SK-N-SH treated with all-trans-retinoic acid at 6 μM for 48 hours (cell line): ENCODE data around the gene SEC16A.

Experiments
- ATAC-seq: fragments of 200-7000 bp; cut with Tn5 transposase; 3 replicates; pipeline ENCODE4 v1.9.1; 2020; ENCODE audit warnings: mild to moderate bottlenecking, moderate library complexity
- ARNTL ChIP-seq: fragments of 450-650 bp; formaldehyde crosslinking; IDR thresholded peaks from 2 replicates; pipeline ENCODE4 v1.5.0; 2020; ENCODE audit warnings: low read depth, mild to moderate bottlenecking, moderate library complexity, borderline replicate concordance
- BACH2 ChIP-seq: fragments of 250-450 bp; sonication (Bioruptor Pico); IDR thresholded peaks from 2 replicates; pipeline ENCODE4 v1.9.0; 2021; ENCODE audit warnings: mild to moderate bottlenecking, borderline replicate concordance
- CSDC2 ChIP-seq: fragments of 250-450 bp; sonication (Bioruptor Pico); IDR thresholded peaks from 2 replicates; pipeline ENCODE4 v1.5.0; 2020; ENCODE audit warnings: mild to moderate bottlenecking, moderate library complexity
- CSRNP3 ChIP-seq: fragments of 250-450 bp; sonication (Bioruptor Pico); IDR thresholded peaks from 2 replicates; pipeline ENCODE4 v1.5.1; 2021; ENCODE audit warnings: mild to moderate bottlenecking, moderate library complexity
- ESRRG ChIP-seq: fragments of 250-450 bp; sonication (Bioruptor Pico); IDR thresholded peaks from 2 replicates; pipeline ENCODE4 v1.6.1; 2021; ENCODE audit warnings: mild to moderate bottlenecking
- GLIS3 ChIP-seq: fragments of 250-450 bp; sonication (Bioruptor Pico); IDR thresholded peaks from 2 replicates; pipeline ENCODE4 v1.5.0; 2020; ENCODE audit warnings: mild to moderate bottlenecking, moderate library complexity
- ISL1 ChIP-seq: fragments of 250-450 bp; sonication (Bioruptor Pico); IDR thresholded peaks from 2 replicates; pipeline ENCODE4 v2.1.2; 2022; ENCODE audit warnings: mild to moderate bottlenecking, moderate library complexity
- OSR1 ChIP-seq: fragments of 250-450 bp; sonication (Bioruptor Pico); IDR thresholded peaks from 2 replicates; pipeline ENCODE4 v1.8.0; 2022; ENCODE audit warnings: moderate library complexity, mild to moderate bottlenecking, inconsistent platforms
- PATZ1 ChIP-seq: fragments of 250-450 bp; sonication (Bioruptor Pico); IDR thresholded peaks from 2 replicates; pipeline ENCODE4 v1.8.0; 2020; ENCODE audit warnings: mild to moderate bottlenecking, moderate library complexity, borderline replicate concordance
- RARB ChIP-seq: fragments of 250-450 bp; sonication (Bioruptor Pico); IDR thresholded peaks from 2 replicates; pipeline ENCODE4 v1.8.0; 2021; ENCODE audit warnings: mild to moderate bottlenecking, moderate library complexity
- SNAI2 ChIP-seq: fragments of 250-450 bp; sonication (Bioruptor Pico); IDR thresholded peaks from 2 replicates; pipeline ENCODE4 v1.5.0; 2020; ENCODE audit warnings: mild to moderate bottlenecking, moderate library complexity
- TCF4 ChIP-seq: fragments of 250-450 bp; sonication (Bioruptor Pico); IDR thresholded peaks from 2 replicates; pipeline ENCODE4 v1.8.0; 2021; ENCODE audit warnings: mild to moderate bottlenecking, moderate library complexity, borderline replicate concordance
- TOX ChIP-seq: fragments of 250-450 bp; sonication (Bioruptor Pico); IDR thresholded peaks from 2 replicates; pipeline ENCODE4 v1.8.0; 2021; ENCODE audit warnings: mild to moderate bottlenecking, moderate library complexity, borderline replicate concordance
- TSHZ2 ChIP-seq: fragments of 250-450 bp; sonication (Bioruptor Pico); IDR thresholded peaks from 2 replicates; pipeline ENCODE4 v1.5.0; 2020; ENCODE audit warnings: mild to moderate bottlenecking, moderate library complexity
- ZFP3 ChIP-seq: fragments of 250-450 bp; sonication (Bioruptor Pico); IDR thresholded peaks from 2 replicates; pipeline ENCODE4 v1.5.0; 2020; ENCODE audit warnings: mild to moderate bottlenecking, moderate library complexity
- ZFP30 ChIP-seq: fragments of 450-650 bp; formaldehyde crosslinking; IDR thresholded peaks from 2 replicates; pipeline ENCODE4 v1.5.0; 2022; ENCODE audit warnings: mild to moderate bottlenecking, moderate library complexity
- ZNF8 ChIP-seq: fragments of 450-650 bp; formaldehyde crosslinking; IDR thresholded peaks from 2 replicates; pipeline ENCODE4 v1.5.0; 2020; ENCODE audit warnings: mild to moderate bottlenecking, moderate library complexity

The SEC16A gene

GRCh38 chr9:136394312-136395019 is 88.4 kb downstream of the SEC16A start:
- no peak for TF ChIP-seq ZFP30 (CRISPR knock-in tag)
- TF ChIP-seq BACH2 (CRISPR knock-in tag), result no peak
- TF ChIP-seq TOX (CRISPR knock-in tag), result no peak
- TF ChIP-seq ESRRG (CRISPR knock-in tag), result no peak
- no peak for TF ChIP-seq TSHZ2 (CRISPR knock-in tag)
- TF ChIP-seq TCF4 (CRISPR knock-in tag), result no peak
- no peak for TF ChIP-seq ISL1 (CRISPR knock-in tag)
- TF ChIP-seq ARNTL (CRISPR knock-in tag), result no peak
- TF ChIP-seq OSR1 (CRISPR knock-in tag), result no peak
- TF ChIP-seq GLIS3 (CRISPR knock-in tag), result no peak
- no peak for TF ChIP-seq PATZ1 (CRISPR knock-in tag)
- TF ChIP-seq ZFP3, result no peak
- ATAC-seq, result no peak

GRCh38 chr9:136393531-136393930 is 89.3 kb downstream of the SEC16A start:
- TF ChIP-seq GLIS3 (CRISPR knock-in tag), result no peak
- TF ChIP-seq CSRNP3, result no peak
- no peak for TF ChIP-seq SNAI2 (CRISPR knock-in tag)
- no peak for TF ChIP-seq ESRRG (CRISPR knock-in tag)
- TF ChIP-seq TOX (CRISPR knock-in tag), result no peak
- TF ChIP-seq BACH2 (CRISPR knock-in tag), result no peak
- no peak for TF ChIP-seq ZFP3
- TF ChIP-seq ARNTL (CRISPR knock-in tag), result no peak
- TF ChIP-seq TCF4 (CRISPR knock-in tag), result no peak
- no peak; the same call in 2 of the 3 replicates for ATAC-seq

- no peak for TF ChIP-seq CSRNP3
- ATAC-seq, result no peak; the same call in none of the 3 replicates
Observed at GRCh38 chr9:136392538-136393449, 90.0 kb downstream of the SEC16A start.

GRCh38 chr9:136391737-136392537 is 90.9 kb downstream of the SEC16A start:
- TF ChIP-seq ZNF8 (CRISPR knock-in tag) (no peak), OSR1 (CRISPR knock-in tag) (no peak), RARB (no peak), TSHZ2 (CRISPR knock-in tag) (no peak), CSDC2 (no peak), TOX (CRISPR knock-in tag) (no peak)

More at GRCh38 chr9:136391737-136392537, 90.9 kb downstream of the SEC16A start:
- ATAC-seq, result no peak; the same call in 2 of the 3 replicates
